CD4-positive, alpha-beta T cell (primary cell): ENCODE measurements around the gene AK8. TPM values are rescaled to one million over a fixed set of nuclear protein-coding genes. Genes with fewer than 3 reads are reported as not detected.

Source experiments
- ATAC-seq: fragments of 200-7000 bp; cut with Tn5 transposase; one replicate; pipeline ENCODE4 v1.10.0; 2022; ENCODE audit warnings: mild to moderate bottlenecking; ENCODE audit not compliant: poor library complexity
- CTCF ChIA-PET: fragments of 350-600 bp; sonication (Branson Sonifier 250); formaldehyde crosslinking; loops from one replicate; lab custom pipeline; 2021; ENCODE audit warnings: antibody characterized with exemption, inconsistent platforms; lab: Charles Lee
- POLR2A ChIA-PET: fragments of 350-600 bp; sonication (Branson Sonifier 250); formaldehyde crosslinking; loops from one replicate; lab custom pipeline; 2021; ENCODE audit warnings: antibody characterized with exemption, inconsistent platforms; lab: Charles Lee
- DNase-seq, 14 experiments: peaks; one replicate each; pipeline ENCODE4 v3.0.0-alpha.2; 2013 to 2020; ENCODE audit warnings: mixed read lengths in 2 of 14
- H3K27ac ChIP-seq, 2 donors: one replicate each; pipeline versions ENCODE4 v1.5.1 to v1.7.0; 2013; ENCODE audit warnings: low read length in 2 of 2, low read depth in 1 of 2, mild to moderate bottlenecking in 1 of 2
- H3K27me3 ChIP-seq, 2 experiments: 1 replicate in 1 of 2; 2 replicates in 1 of 2; pipeline versions ENCODE4 v1.6.1 to v1.7.0; 2013; ENCODE audit warnings: low read length in 2 of 2, control low read depth in 1 of 2, mild to moderate bottlenecking in 1 of 2, moderate library complexity in 1 of 2; ENCODE audit not compliant: insufficient read depth in 2 of 2, control insufficient read depth in 1 of 2
- H3K36me3 ChIP-seq: one replicate; pipeline ENCODE4 v1.6.1; 2013; ENCODE audit warnings: low read length, control low read depth; ENCODE audit not compliant: insufficient read depth
- H3K4me1 ChIP-seq: one replicate; pipeline ENCODE4 v1.6.1; 2013; ENCODE audit warnings: low read length, control low read depth; ENCODE audit not compliant: insufficient read depth
- H3K4me3 ChIP-seq: one replicate; pipeline ENCODE4 v1.5.1; 2013; ENCODE audit warnings: mild to moderate bottlenecking, low read length, moderate library complexity
- H3K9me3 ChIP-seq, 2 experiments: 1 replicate in 1 of 2; 2 replicates in 1 of 2; pipeline versions ENCODE4 v1.6.1 to v1.7.0; 2013; ENCODE audit warnings: low read length in 2 of 2, mild to moderate bottlenecking in 2 of 2, control low read depth in 1 of 2, moderate library complexity in 1 of 2; ENCODE audit not compliant: control insufficient read depth in 1 of 2, insufficient read depth in 1 of 2
- H3K27ac Mint-ChIP-seq: one replicate; pipeline ENCODE4 v1.8.0; 2020; ENCODE audit warnings: mixed read lengths
- H3K27me3 Mint-ChIP-seq: one replicate; pipeline ENCODE4 v1.8.0; 2021; ENCODE audit warnings: mixed read lengths
- H3K36me3 Mint-ChIP-seq: one replicate; pipeline ENCODE4 v1.8.0; 2021; ENCODE audit warnings: low read depth, mixed read lengths
- H3K4me1 Mint-ChIP-seq: one replicate; pipeline ENCODE4 v1.8.0; 2021; ENCODE audit warnings: low read depth, mixed read lengths
- H3K4me3 Mint-ChIP-seq: one replicate; pipeline ENCODE4 v1.8.0; 2020; ENCODE audit warnings: mild to moderate bottlenecking, mixed read lengths
- H3K9me3 Mint-ChIP-seq: one replicate; pipeline ENCODE4 v1.8.0; 2020; ENCODE audit warnings: mixed read lengths
- CTCF ChIP-seq: fragments of 200-600 bp; IDR thresholded peaks from one replicate; pipeline ENCODE4 v1.8.0; 2022; ENCODE audit warnings: antibody characterized with exemption, mild to moderate bottlenecking
- intact Hi-C, 2 experiments: fragments of 100-400 bp; cut with DNase I in 1 of 2; cut with micrococcal nuclease in 1 of 2; formaldehyde crosslinking; loops; one replicate each; pipeline versions ENCODE4 v1.15.1 to v1.9.0; 2023 to 2025; cut with DNase I, micrococcal nuclease
- total RNA-seq, 174 experiments: library from RNA in 2 of 174; stranded (reverse) in 2 of 174; gene quantifications; one replicate each; pipeline ENCODE4 v1.2.3 and lab custom pipeline; 2021 to 2026

Gene AK8
- total RNA-seq, 2 experiments from 2014 or later = not detected

DNA sequence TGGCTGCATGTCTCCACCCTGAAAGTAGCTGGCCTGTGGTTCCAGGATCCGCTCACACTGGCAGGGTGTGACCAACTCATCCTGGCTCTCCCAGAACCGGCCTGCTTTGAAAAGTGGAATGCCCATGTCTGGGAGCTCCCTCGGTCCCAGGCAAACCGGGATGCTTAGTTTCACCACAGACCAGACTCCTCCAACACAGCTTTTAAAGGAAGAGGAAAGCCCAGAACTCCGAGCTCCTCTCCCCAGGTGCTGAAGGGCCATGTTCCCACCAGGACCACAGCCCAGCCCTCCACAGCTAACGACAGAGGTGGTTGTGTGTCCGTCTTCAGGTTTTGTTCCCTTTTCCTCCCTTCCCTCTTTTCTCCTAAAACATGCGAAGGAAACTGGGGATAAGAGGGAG, 169.8 kb downstream of the AK8 start:
- no peaks in the 10 kb centered on the region for H3K9me3 ChIP-seq
- no peak for ATAC-seq
- Mint-ChIP-seq H3K27me3 (peaks cover 29% of the 10 kb centered on the region), H3K36me3 (no peaks in the 10 kb centered on the region), H3K4me3 (no peak overlapping the region), H3K4me1 (no peaks in the 10 kb centered on the region), H3K27ac (no peak overlapping the region), H3K9me3 (no peaks in the 10 kb centered on the region)
- no peak overlapping the region for H3K27ac ChIP-seq
- H3K36me3 ChIP-seq = no peaks in the 10 kb centered on the region
- no peaks in the 10 kb centered on the region for H3K4me1 ChIP-seq
- intact Hi-C loops = no loop called here
- CTCF ChIA-PET = no interaction called here
- POLR2A ChIA-PET = no interaction called here
- DNase-seq = no peak
- H3K27me3 ChIP-seq = no peaks in the 10 kb centered on the region
- TF ChIP-seq CTCF = no peak
- H3K4me3 ChIP-seq = no peak overlapping the region

DNA sequence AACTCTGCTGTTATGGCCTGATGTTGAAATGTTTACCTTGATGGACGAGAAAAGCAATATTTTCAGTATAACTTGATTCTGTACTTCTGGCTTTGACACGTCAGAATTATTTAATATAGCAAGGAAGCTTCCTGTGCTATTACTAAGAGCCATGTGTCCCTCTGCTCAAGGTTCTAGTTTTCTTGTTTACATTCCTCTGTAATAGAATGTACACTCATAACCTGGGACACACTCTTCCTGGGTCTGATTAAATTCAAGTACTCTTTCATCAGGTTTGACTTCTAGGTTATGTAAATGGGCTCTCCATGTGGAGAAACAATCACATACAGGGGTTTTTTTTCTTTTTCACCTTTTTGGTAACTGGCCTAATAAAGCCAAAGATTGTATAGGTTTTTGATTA, 174.7 kb downstream of the AK8 start:
- Mint-ChIP-seq H3K27me3 (peaks cover 26% of the 10 kb centered on the region), H3K4me1 (no peaks in the 10 kb centered on the region), H3K4me3 (no peak overlapping the region), H3K9me3 (peaks cover 3% of the 10 kb centered on the region), H3K27ac (no peak overlapping the region), H3K36me3 (no peaks in the 10 kb centered on the region)
- no peak overlapping the region for H3K27ac ChIP-seq
- ATAC-seq (no peak), DNase-seq (no peak)
- ChIA-PET CTCF (interaction anchor here (1.1 kb wide), 1 partner anchor 9 kb away, joined by 3 read pairs; no protein-coding TSS in a partner anchor), POLR2A (no interaction called here)
- no peak overlapping the region for H3K4me3 ChIP-seq
- intact Hi-C loops = no loop called here
- no peaks in the 10 kb centered on the region for H3K27me3 ChIP-seq
- H3K36me3 ChIP-seq = no peaks in the 10 kb centered on the region
- H3K4me1 ChIP-seq = no peaks in the 10 kb centered on the region
- no peak for TF ChIP-seq CTCF
- H3K9me3 ChIP-seq = peaks cover 1 to 5% of the 10 kb centered on the region in 2 experiments

GRCh38 chr9:132702254-132702653, 175.8 kb downstream of the AK8 start:
- Mint-ChIP-seq H3K27ac (no peak overlapping the region), H3K4me3 (no peak overlapping the region), H3K27me3 (peaks cover 26% of the 10 kb centered on the region), H3K9me3 (peaks cover 7% of the 10 kb centered on the region), H3K36me3 (no peaks in the 10 kb centered on the region), H3K4me1 (no peaks in the 10 kb centered on the region)
- ChIA-PET CTCF (no interaction called here), POLR2A (no interaction called here)
- H3K4me3 ChIP-seq = no peak overlapping the region
- H3K27me3 ChIP-seq = no peaks in the 10 kb centered on the region
- H3K36me3 ChIP-seq = no peaks in the 10 kb centered on the region
- H3K9me3 ChIP-seq = peaks cover 5 to 12% of the 10 kb centered on the region in 2 experiments
- intact Hi-C loops = no loop called here
- no peak for TF ChIP-seq CTCF
- ATAC-seq = no peak
- no peaks in the 10 kb centered on the region for H3K4me1 ChIP-seq
- H3K27ac ChIP-seq = no peak overlapping the region
- no peak for DNase-seq
